ENCODE measurements around the gene EDDM3A.

DNA sequence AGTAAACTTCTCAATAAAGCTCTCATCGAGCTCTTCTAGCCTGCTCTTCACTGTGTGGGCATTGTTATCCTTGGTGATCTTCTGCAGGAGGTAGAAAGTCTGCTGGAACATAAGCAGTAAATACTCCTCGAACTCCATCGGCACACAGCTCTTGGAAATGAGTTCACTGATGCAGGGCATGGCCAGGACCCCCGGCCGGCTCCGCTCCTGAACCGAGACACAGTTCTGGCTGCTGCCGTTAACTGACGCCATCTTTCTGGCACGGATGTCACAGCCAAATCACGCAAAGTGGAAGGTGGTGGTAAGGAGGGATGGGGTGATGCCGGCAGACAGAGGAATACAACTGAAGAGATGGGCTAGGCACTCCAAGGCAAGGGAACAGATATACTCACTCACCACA is 23.7 kb upstream of the EDDM3A start:
- no peak for TF ChIP-seq POLR2A (IDR thresholded peaks at IDR 0.05)
- TF ChIP-seq, protein P1, sequence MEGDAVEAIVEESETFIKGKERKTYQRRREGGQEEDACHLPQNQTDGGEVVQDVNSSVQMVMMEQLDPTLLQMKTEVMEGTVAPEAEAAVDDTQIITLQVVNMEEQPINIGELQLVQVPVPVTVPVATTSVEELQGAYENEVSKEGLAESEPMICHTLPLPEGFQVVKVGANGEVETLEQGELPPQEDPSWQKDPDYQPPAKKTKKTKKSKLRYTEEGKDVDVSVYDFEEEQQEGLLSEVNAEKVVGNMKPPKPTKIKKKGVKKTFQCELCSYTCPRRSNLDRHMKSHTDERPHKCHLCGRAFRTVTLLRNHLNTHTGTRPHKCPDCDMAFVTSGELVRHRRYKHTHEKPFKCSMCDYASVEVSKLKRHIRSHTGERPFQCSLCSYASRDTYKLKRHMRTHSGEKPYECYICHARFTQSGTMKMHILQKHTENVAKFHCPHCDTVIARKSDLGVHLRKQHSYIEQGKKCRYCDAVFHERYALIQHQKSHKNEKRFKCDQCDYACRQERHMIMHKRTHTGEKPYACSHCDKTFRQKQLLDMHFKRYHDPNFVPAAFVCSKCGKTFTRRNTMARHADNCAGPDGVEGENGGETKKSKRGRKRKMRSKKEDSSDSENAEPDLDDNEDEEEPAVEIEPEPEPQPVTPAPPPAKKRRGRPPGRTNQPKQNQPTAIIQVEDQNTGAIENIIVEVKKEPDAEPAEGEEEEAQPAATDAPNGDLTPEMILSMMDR (IDR thresholded peaks at IDR 0.05) = no peak
